Prostate gland (tissue), 2 donors: ENCODE data around the gene CEBPE. TPM values are rescaled to one million over a fixed set of nuclear protein-coding genes. Genes with fewer than 3 reads are reported as not detected.
A peak's percentile ranks its signal among the peaks of the same experiment; 100 is the strongest.

Experiments
- DNase-seq: peaks from one replicate; pipeline ENCODE4 v3.0.0-alpha.2; 2019; ENCODE audit warnings: low spot score
- H3K27ac ChIP-seq, 2 donors: fragments of 200-600 bp; sonication (generic); 2 replicates each; pipeline ENCODE4 v1.5.1; 2017 to 2019
- H3K27me3 ChIP-seq: fragments of 200-600 bp; sonication (generic); replicated peaks from 2 replicates; pipeline ENCODE4 v1.5.1; 2019; ENCODE audit not compliant: insufficient read depth
- H3K36me3 ChIP-seq, 2 donors: fragments of 200-600 bp; sonication (generic); 1 replicate in 1 of 2; 2 replicates in 1 of 2; pipeline versions ENCODE4 v1.5.1 to v1.8.1; 2017 to 2019
- H3K4me1 ChIP-seq: fragments of 200-600 bp; sonication (generic); replicated peaks from 2 replicates; pipeline ENCODE4 v1.5.1; 2019
- H3K4me3 ChIP-seq, 2 donors: fragments of 200-600 bp; sonication (generic); 2 replicates each; pipeline ENCODE4 v1.5.1; 2017 to 2019
- H3K9me3 ChIP-seq: fragments of 200-600 bp; sonication (generic); 2 replicates; pipeline ENCODE4 v1.5.1; 2017
- POLR2A ChIP-seq: fragments of 450-650 bp; IDR thresholded peaks from one replicate; pipeline ENCODE4 v1.6.1; 2016; ENCODE audit warnings: antibody characterized with exemption, mild to moderate bottlenecking
- POLR2AphosphoS5 ChIP-seq: sonication (generic); formaldehyde crosslinking; IDR thresholded peaks from one replicate; pipeline ENCODE4 v1.6.1; 2017; ENCODE audit warnings: antibody characterized with exemption
- WGBS: methylation state at CpG from one replicate; pipeline ENCODE4 v1.1.5; 2018; 5-methylcytosine and 5-hydroxymethylcytosine counted together
- intact Hi-C: fragments of 100-400 bp; cut with DNase I; formaldehyde crosslinking; loops from one replicate; pipeline ENCODE4 v1.14.2; 2022
- total RNA-seq, 2 donors: library from RNA; depleted of rRNA; stranded (reverse); fragments of >200 nt; gene quantifications; one replicate each; pipeline ENCODE4 v1.1.0, GENCODE V29; 2016
- TF ChIP-seq, protein P1 (sequence below), 4 experiments: fragments of 200-600 bp in 2 of 4; fragments of 450-650 bp in 2 of 4; sonication (generic) in 2 of 4; IDR thresholded peaks; 1 replicate in 3 of 4; 2 replicates in 1 of 4; pipeline ENCODE4 v1.5.1; 2016 to 2019; ENCODE audit warnings: antibody characterized with exemption in 4 of 4, mild to moderate bottlenecking in 2 of 4, moderate library complexity in 2 of 4

Gene CEBPE
- total RNA-seq, 2 donors from 2014 or later: not detected

DNA sequence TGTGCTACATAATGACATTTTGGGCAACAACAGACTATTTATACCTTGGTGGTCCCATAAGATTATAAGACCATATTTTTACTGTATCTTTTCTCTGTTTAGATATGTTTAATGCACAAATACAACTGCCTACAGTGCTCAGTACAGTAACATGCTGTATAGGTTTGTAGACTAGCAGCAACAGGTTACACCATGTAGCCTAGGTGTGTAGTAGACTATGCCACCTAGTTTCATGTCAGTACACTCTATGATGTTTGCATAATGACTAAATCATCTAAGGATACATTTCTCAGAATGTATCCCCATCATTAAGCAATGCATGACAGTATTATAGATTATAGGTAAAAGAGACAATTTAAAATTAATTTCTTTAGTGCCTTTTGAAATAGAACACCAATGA is 30.7 kb upstream of the CEBPE start:
- Histone ChIP-seq H3K27ac (peak overlapping the region; percentile 29 to 77), H3K4me3 (no peak overlapping the region), H3K36me3 (no peaks in the 10 kb centered on the region), H3K9me3 (no peaks in the 10 kb centered on the region), H3K4me1 (peaks cover 16% of the 10 kb centered on the region), H3K27me3 (no peaks in the 10 kb centered on the region)
- intact Hi-C loops: no loop called here
- no peak for DNase-seq
- no peak for TF ChIP-seq POLR2AphosphoS5
- TF ChIP-seq, protein P1, sequence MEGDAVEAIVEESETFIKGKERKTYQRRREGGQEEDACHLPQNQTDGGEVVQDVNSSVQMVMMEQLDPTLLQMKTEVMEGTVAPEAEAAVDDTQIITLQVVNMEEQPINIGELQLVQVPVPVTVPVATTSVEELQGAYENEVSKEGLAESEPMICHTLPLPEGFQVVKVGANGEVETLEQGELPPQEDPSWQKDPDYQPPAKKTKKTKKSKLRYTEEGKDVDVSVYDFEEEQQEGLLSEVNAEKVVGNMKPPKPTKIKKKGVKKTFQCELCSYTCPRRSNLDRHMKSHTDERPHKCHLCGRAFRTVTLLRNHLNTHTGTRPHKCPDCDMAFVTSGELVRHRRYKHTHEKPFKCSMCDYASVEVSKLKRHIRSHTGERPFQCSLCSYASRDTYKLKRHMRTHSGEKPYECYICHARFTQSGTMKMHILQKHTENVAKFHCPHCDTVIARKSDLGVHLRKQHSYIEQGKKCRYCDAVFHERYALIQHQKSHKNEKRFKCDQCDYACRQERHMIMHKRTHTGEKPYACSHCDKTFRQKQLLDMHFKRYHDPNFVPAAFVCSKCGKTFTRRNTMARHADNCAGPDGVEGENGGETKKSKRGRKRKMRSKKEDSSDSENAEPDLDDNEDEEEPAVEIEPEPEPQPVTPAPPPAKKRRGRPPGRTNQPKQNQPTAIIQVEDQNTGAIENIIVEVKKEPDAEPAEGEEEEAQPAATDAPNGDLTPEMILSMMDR (IDR thresholded peaks at IDR 0.05): no peak
- TF ChIP-seq POLR2A: no peak

GRCh38 chr14:23148591-23149249 is 29.7 kb upstream of the CEBPE start:
- no peaks in the 10 kb centered on the region for H3K36me3 ChIP-seq
- DNase-seq: no peak
- H3K4me3 ChIP-seq: no peak overlapping the region
- no peaks in the 10 kb centered on the region for H3K9me3 ChIP-seq
- peaks cover 16% of the 10 kb centered on the region for H3K4me1 ChIP-seq
- intact Hi-C loops: no loop called here
- 92% methylated on average over 5 of the region's 5 CpGs for WGBS
- H3K27me3 ChIP-seq: no peaks in the 10 kb centered on the region
- TF ChIP-seq, protein P1 (IDR thresholded peaks at IDR 0.05): no peak
- TF ChIP-seq POLR2A: no peak
- TF ChIP-seq POLR2AphosphoS5: no peak
- H3K27ac ChIP-seq: peak overlapping the region; percentile 29 to 77

GRCh38 chr14:23147676-23148075 is 28.6 kb upstream of the CEBPE start:
- Histone ChIP-seq H3K27ac (peak overlapping the region in 1 of 2 donors; percentile 77), H3K9me3 (no peaks in the 10 kb centered on the region), H3K4me3 (no peak overlapping the region), H3K36me3 (no peaks in the 10 kb centered on the region), H3K4me1 (peaks cover 7% of the 10 kb centered on the region), H3K27me3 (no peaks in the 10 kb centered on the region)
- intact Hi-C loops: no loop called here
- TF ChIP-seq POLR2AphosphoS5 (peak; percentile 13), POLR2A (no peak)
- peak; percentile 37 for DNase-seq
- WGBS: 19% methylated on average over 1 of the region's 1 CpG

GRCh38 chr14:23146980-23147379 is 27.9 kb upstream of the CEBPE start:
- Histone ChIP-seq H3K27me3 (no peaks in the 10 kb centered on the region), H3K4me1 (no peaks in the 10 kb centered on the region), H3K36me3 (no peaks in the 10 kb centered on the region), H3K9me3 (no peaks in the 10 kb centered on the region), H3K27ac (peak overlapping the region; percentile 74 to 77), H3K4me3 (no peak overlapping the region)
- intact Hi-C loops: no loop called here
- WGBS: 99% methylated on average over 4 of the region's 4 CpGs
- DNase-seq: no peak
- TF ChIP-seq, protein P1 (IDR thresholded peaks at IDR 0.05): no peak

DNA sequence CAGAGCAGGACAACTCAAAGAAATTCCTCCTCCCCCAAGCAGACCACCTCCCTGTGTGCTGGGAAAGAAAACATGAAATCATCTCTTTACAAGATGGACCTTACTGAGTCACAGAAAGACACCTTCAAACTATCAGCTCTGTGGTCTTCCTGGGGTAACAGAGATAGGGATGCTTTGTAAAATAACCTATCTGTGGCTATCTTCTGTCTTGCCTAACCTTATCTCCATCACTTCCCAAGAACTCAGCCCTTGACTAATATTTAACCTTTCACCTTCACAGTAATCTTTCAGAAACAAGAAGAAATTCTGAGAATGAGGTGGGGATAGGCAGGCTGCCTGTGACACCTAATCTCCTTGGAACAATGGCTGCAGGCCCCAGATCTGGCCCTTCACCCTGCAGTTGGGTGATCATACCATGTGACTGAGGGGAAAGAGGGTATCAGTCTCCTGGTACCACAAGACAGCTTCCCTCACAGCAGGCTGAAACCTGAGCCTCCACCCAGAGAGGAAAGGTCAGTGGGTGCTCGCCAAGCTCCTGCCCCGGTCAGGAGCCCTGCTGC is 27.4 kb upstream of the CEBPE start:
- no peaks in the 10 kb centered on the region for H3K27me3 ChIP-seq
- H3K4me1 ChIP-seq: no peaks in the 10 kb centered on the region
- H3K36me3 ChIP-seq: no peaks in the 10 kb centered on the region
- no peak for DNase-seq
- H3K9me3 ChIP-seq: no peaks in the 10 kb centered on the region
- 90% methylated on average over 2 of the region's 2 CpGs for WGBS
- intact Hi-C loops: no loop called here
- H3K27ac ChIP-seq: peak overlapping the region; percentile 74 to 77
- H3K4me3 ChIP-seq: no peak overlapping the region
- TF ChIP-seq, protein P1 (IDR thresholded peaks at IDR 0.05): no peak
- TF ChIP-seq POLR2AphosphoS5 (no peak), POLR2A (no peak)
